AG09309 (cell line): ENCODE measurements around the gene GJC2.

Experiments used
- DNase-seq: peaks from one replicate; pipeline ENCODE4 v3.0.0-alpha.2; 2010; ENCODE audit warnings: low read depth
- H3K4me3 ChIP-seq: 2 replicates; pipeline ENCODE4 v1.5.1; 2011; ENCODE audit warnings: mild to moderate bottlenecking, low read depth, low read length, moderate library complexity; ENCODE audit not compliant: control insufficient read depth
- TF ChIP-seq, protein P1 (sequence below): IDR thresholded peaks from 2 replicates; pipeline ENCODE4 v1.5.1; 2011; ENCODE audit warnings: mild to moderate bottlenecking, low read depth, low read length, inconsistent platforms; ENCODE audit not compliant: insufficient read depth, control insufficient read depth; ENCODE audit errors: missing control alignments

The GJC2 gene

DNA sequence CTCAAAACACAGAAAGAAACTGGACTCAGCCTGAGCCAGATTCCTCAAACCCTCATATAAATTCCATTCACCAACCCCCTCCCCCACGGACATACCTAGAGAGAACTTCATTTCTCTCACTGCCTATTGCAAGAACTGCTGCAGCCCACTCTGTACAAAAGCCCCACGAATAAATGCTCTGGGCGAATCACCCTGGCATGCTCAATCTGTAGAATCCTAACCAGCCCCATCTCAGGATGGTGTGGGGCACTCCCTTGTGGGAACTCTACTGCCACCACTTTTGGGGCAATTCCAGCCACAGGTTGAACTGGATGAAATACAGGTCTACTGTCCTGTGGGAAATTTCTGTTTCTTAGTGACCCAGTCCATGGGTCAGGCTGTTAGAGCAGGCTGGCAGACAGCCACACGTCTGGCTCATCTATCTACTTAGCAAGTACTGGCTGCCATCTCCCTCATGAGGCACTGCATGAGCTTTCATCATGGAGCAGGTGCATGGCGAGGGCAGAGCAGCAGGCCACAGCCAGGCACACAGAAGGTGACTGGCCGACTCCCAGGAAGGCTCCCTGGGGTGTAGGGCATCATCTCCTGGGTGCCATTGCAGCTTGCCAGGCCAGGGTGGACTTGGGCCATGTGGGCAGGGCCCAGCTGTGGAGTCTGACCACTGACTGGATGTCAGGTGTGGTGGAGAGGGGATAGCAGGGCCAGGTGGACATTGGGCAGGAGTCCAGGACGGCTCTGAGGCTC lies 45.0 kb upstream of the GJC2 start:
- DNase-seq, result no peak
- H3K4me3 ChIP-seq, result no peak overlapping the region
- TF ChIP-seq, protein P1, sequence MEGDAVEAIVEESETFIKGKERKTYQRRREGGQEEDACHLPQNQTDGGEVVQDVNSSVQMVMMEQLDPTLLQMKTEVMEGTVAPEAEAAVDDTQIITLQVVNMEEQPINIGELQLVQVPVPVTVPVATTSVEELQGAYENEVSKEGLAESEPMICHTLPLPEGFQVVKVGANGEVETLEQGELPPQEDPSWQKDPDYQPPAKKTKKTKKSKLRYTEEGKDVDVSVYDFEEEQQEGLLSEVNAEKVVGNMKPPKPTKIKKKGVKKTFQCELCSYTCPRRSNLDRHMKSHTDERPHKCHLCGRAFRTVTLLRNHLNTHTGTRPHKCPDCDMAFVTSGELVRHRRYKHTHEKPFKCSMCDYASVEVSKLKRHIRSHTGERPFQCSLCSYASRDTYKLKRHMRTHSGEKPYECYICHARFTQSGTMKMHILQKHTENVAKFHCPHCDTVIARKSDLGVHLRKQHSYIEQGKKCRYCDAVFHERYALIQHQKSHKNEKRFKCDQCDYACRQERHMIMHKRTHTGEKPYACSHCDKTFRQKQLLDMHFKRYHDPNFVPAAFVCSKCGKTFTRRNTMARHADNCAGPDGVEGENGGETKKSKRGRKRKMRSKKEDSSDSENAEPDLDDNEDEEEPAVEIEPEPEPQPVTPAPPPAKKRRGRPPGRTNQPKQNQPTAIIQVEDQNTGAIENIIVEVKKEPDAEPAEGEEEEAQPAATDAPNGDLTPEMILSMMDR, result no peak

DNA sequence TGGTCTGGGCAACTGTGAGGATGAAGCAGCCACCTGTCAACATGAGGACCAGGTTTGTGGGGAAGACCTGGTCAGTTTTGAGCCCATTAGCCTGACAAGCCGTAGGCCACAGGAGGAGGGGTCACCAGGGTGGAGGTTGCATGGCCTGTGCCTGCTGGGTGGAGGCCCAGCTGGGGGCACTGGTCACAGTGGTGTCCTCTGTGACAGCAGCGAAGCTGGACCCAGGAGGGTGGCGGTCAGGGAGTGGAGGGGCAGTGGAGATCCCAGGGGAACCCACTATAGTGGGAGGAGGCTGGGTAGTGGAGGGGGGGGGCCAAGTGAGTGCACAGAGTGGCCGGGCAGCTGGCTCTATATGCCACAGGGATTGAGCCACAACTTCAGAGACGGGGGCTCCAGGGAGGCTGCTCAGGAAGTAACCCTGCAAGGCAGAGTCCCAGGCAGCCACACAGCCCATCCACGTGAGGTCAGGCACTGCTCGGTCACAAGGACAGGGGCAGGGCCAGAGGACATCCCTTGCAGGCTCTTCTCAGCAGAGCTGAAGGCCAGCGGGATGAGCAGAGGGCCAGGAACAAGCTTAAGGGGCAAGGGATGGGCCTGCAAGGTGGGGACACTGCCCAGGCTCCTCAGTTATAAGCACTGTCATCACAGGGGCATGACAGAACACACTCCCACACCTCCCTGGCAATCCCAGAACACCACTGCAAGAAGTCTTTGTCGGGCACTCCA lies 44.3 kb upstream of the GJC2 start:
- TF ChIP-seq, protein P1, result no peak
- DNase-seq, result no peak
- no peak overlapping the region for H3K4me3 ChIP-seq

DNA sequence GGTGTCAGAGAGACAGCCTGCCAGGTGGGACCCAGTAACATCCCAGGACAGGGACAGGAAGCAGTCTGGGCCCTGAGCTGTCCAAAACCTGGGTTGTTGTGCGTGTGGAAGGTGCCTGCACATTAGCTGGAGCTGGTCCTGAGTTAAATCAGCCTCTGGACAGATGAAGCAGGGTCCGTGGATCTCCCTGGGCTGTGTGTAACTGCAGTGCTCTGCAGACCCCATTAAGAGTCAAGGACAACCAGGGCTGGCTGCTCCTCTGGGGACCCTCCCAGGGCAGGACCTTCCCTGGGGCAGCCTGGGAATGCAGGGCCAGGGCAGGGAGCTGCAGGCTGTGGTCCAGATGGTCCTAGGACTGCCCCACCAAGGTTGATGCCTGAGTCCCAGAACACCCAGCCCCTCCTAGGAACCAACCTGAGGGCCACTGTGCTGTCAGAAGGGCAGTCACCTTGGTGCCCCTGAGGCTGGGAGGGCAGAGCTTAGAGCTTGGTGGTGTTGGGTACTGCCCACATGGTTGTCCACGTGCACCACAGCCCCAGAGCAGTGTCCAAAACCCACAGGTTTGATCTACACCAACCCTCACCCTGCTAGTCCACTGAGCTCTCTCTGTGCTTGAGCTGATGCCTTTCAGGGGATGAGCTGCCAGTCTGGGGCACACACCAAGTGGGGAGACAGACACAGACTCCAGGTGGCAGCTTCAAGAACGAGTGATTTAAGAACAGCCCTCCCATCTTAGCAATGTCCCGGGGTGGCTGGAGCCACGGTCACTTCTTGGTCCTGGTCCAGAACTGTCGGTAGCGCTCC lies 43.5 kb upstream of the GJC2 start:
- TF ChIP-seq, protein P1, result no peak
- no peak for DNase-seq
- H3K4me3 ChIP-seq, result no peak overlapping the region

DNA sequence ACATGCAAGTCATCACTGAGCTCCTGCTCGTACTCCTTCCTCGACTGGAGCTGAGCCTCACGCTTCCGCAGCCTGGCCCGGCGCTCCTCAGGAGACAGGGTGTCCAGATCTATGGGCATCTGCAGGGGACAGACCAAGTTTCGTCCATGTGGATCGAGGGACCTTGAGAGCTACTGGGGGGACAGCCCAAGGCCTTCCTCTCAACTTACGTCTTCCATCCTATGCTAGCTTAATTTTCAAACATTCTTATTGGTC lies 43.0 kb upstream of the GJC2 start:
- TF ChIP-seq, protein P1, result no peak
- H3K4me3 ChIP-seq, result no peak overlapping the region
- DNase-seq, result no peak

DNA sequence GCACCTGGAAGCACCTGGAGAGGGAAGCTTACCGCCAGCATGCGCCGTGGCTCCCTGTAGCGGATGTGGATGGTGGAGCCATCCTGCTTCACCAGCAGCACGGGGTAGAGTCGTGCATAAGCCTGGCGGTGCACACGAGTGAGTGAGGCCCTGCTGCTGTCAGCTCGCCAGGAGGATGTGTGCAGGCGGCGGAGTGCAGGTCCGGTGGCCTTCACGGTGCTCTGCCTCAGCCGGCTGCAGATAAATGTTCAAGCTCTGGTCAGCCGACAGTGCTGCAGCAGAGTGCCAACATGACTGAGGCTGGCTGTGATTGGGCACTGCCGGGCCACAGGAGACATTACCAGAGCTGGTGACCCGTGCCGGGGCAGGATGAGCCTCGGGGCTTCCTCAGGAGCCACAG lies 42.1 kb upstream of the GJC2 start:
- no peak for DNase-seq
- H3K4me3 ChIP-seq, result no peak overlapping the region
- TF ChIP-seq, protein P1, result no peak

DNA sequence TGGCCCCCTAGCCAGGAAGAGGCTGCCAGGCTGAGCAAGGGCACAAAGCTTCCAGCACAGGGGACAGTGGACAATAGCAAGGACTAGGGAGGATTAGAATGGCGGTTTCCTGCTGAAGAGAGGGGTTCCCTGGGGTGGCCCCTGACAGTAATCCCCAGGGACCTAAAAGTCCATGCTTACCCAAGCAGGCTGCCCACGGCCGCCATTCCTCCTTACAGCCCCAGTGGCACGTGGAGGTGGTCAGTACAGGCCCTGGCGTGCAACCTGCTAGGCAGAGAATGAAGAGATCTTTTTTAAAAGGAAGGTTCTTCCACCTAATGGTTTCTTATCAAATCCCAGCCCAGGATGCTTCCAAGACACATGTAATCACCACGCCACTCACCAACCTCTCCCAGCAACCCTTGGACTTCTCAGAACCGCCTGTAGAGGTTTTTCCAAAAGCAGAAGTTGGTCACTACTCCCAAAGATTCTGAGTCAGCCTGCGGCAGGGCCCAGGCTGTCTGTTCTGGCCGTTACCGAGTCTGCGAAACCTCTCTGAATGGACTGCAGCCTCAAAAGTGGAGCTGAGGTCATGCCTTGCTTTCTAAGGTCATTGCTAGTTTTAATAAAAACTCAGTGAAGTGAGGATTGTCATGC lies 41.6 kb upstream of the GJC2 start:
- peak overlapping the region; percentile 77 for H3K4me3 ChIP-seq
- no peak for DNase-seq
- TF ChIP-seq, protein P1, result no peak
